ENCODE data around the gene LRP3.
"Not testable (repeated sequence)": the region's sequence is repeated elsewhere in the genome, so short reads cannot be mapped to it uniquely, and the experiment has no call there.

LRP3 gene

GRCh38 chr19:33214596-33214995 is 20.5 kb downstream of the LRP3 start:
- no peak overlapping the region for H3K9ac ChIP-seq (ENCODE audit: low read length)

GRCh38 chr19:33215438-33216197 is 21.5 kb downstream of the LRP3 start:
- H3K27me3 ChIP-seq (ENCODE audit: control insufficient read depth in 1 of 2, insufficient read depth in 2 of 2, low read length in 2 of 2), result no peaks in the 10 kb centered on the region
- no peaks in the 10 kb centered on the region for H3K36me3 ChIP-seq (ENCODE audit: insufficient read depth, low read length)
- H3K9ac ChIP-seq (ENCODE audit: low read length), result no peak overlapping the region
- H3K4me3 ChIP-seq (ENCODE audit: low read depth in 1 of 2, low read length in 2 of 2), result no peak overlapping the region
- H3K4me1 ChIP-seq (ENCODE audit: insufficient read depth, low read length), result no peaks in the 10 kb centered on the region
- no peaks in the 10 kb centered on the region for H3K9me3 ChIP-seq (ENCODE audit: low read length)
- H3K27ac ChIP-seq (ENCODE audit: low read depth, low read length), result no peak overlapping the region

More at GRCh38 chr19:33214596-33214995, 20.5 kb downstream of the LRP3 start:
- Histone ChIP-seq H3K27ac (ENCODE audit: low read depth, low read length) (no peak overlapping the region), H3K4me1 (ENCODE audit: insufficient read depth, low read length) (no peaks in the 10 kb centered on the region), H3K4me3 (ENCODE audit: low read depth in 1 of 2, low read length in 2 of 2) (no peak overlapping the region), H3K27me3 (ENCODE audit: control insufficient read depth in 1 of 2, insufficient read depth in 2 of 2, low read length in 2 of 2) (no peaks in the 10 kb centered on the region), H3K36me3 (ENCODE audit: insufficient read depth, low read length) (no peaks in the 10 kb centered on the region), H3K9me3 (ENCODE audit: low read length) (no peaks in the 10 kb centered on the region)

GRCh38 chr19:33216198-33216830 is 22.2 kb downstream of the LRP3 start:
- H3K9me3 ChIP-seq (ENCODE audit: low read length), result no peaks in the 10 kb centered on the region
- no peaks in the 10 kb centered on the region for H3K27me3 ChIP-seq (ENCODE audit: control insufficient read depth in 1 of 2, insufficient read depth in 2 of 2, low read length in 2 of 2)
- H3K27ac ChIP-seq (ENCODE audit: low read depth, low read length), result no peak overlapping the region
- H3K36me3 ChIP-seq (ENCODE audit: insufficient read depth, low read length), result no peaks in the 10 kb centered on the region
- H3K4me1 ChIP-seq (ENCODE audit: insufficient read depth, low read length), result no peaks in the 10 kb centered on the region
- no peak overlapping the region for H3K4me3 ChIP-seq (ENCODE audit: low read depth in 1 of 2, low read length in 2 of 2)
- no peak overlapping the region for H3K9ac ChIP-seq (ENCODE audit: low read length)

GRCh38 chr19:33217881-33218280 is 23.8 kb downstream of the LRP3 start:
- Histone ChIP-seq H3K27ac (ENCODE audit: low read depth, low read length) (no peak overlapping the region), H3K36me3 (ENCODE audit: insufficient read depth, low read length) (no peaks in the 10 kb centered on the region), H3K9ac (ENCODE audit: low read length) (no peak overlapping the region), H3K4me3 (ENCODE audit: low read depth in 1 of 2, low read length in 2 of 2) (no peak overlapping the region), H3K27me3 (ENCODE audit: control insufficient read depth in 1 of 2, insufficient read depth in 2 of 2, low read length in 2 of 2) (no peaks in the 10 kb centered on the region), H3K9me3 (ENCODE audit: low read length) (no peaks in the 10 kb centered on the region), H3K4me1 (ENCODE audit: insufficient read depth, low read length) (no peaks in the 10 kb centered on the region)

GRCh38 chr19:33219261-33219815 is 25.2 kb downstream of the LRP3 start:
- H3K4me3 ChIP-seq (ENCODE audit: low read depth in 1 of 2, low read length in 2 of 2), result no peak overlapping the region
- no peaks in the 10 kb centered on the region for H3K4me1 ChIP-seq (ENCODE audit: insufficient read depth, low read length)
- no peaks in the 10 kb centered on the region for H3K36me3 ChIP-seq (ENCODE audit: insufficient read depth, low read length)
- no peak overlapping the region for H3K9ac ChIP-seq (ENCODE audit: low read length)
- peaks cover 5 to 6% of the 10 kb centered on the region in 2 donors for H3K27me3 ChIP-seq (ENCODE audit: control insufficient read depth in 1 of 2, insufficient read depth in 2 of 2, low read length in 2 of 2)
- H3K27ac ChIP-seq (ENCODE audit: low read depth, low read length), result no peak overlapping the region
- H3K9me3 ChIP-seq (ENCODE audit: low read length), result no peaks in the 10 kb centered on the region

- peaks cover 12 to 14% of the 10 kb centered on the region in 2 donors for H3K27me3 ChIP-seq (ENCODE audit: control insufficient read depth in 1 of 2, insufficient read depth in 2 of 2, low read length in 2 of 2)
- H3K9ac ChIP-seq (ENCODE audit: low read length), result no peak overlapping the region
- no peaks in the 10 kb centered on the region for H3K9me3 ChIP-seq (ENCODE audit: low read length)
- no peak overlapping the region for H3K4me3 ChIP-seq (ENCODE audit: low read depth in 1 of 2, low read length in 2 of 2)
- no peaks in the 10 kb centered on the region for H3K36me3 ChIP-seq (ENCODE audit: insufficient read depth, low read length)
- H3K27ac ChIP-seq (ENCODE audit: low read depth, low read length), result no peak overlapping the region
- no peaks in the 10 kb centered on the region for H3K4me1 ChIP-seq (ENCODE audit: insufficient read depth, low read length)
These were observed 26.0 kb downstream of the LRP3 start for GRCh38 chr19:33220115-33220514.

GRCh38 chr19:33220735-33221134 is 26.6 kb downstream of the LRP3 start:
- Histone ChIP-seq H3K27ac (ENCODE audit: low read depth, low read length) (no peak overlapping the region), H3K9ac (ENCODE audit: low read length) (no peak overlapping the region), H3K36me3 (ENCODE audit: insufficient read depth, low read length) (no peaks in the 10 kb centered on the region), H3K4me3 (ENCODE audit: low read depth in 1 of 2, low read length in 2 of 2) (no peak overlapping the region), H3K4me1 (ENCODE audit: insufficient read depth, low read length) (no peaks in the 10 kb centered on the region), H3K27me3 (ENCODE audit: control insufficient read depth in 1 of 2, insufficient read depth in 2 of 2, low read length in 2 of 2) (peaks cover 13 to 20% of the 10 kb centered on the region in 2 donors), H3K9me3 (ENCODE audit: low read length) (no peaks in the 10 kb centered on the region)

- Histone ChIP-seq H3K9me3 (ENCODE audit: low read length) (no peaks in the 10 kb centered on the region), H3K36me3 (ENCODE audit: insufficient read depth, low read length) (no peaks in the 10 kb centered on the region), H3K27ac (ENCODE audit: low read depth, low read length) (no peak overlapping the region), H3K27me3 (ENCODE audit: control insufficient read depth in 1 of 2, insufficient read depth in 2 of 2, low read length in 2 of 2) (peaks cover 20 to 29% of the 10 kb centered on the region in 2 donors), H3K9ac (ENCODE audit: low read length) (no peak overlapping the region), H3K4me3 (ENCODE audit: low read depth in 1 of 2, low read length in 2 of 2) (no peak overlapping the region), H3K4me1 (ENCODE audit: insufficient read depth, low read length) (no peaks in the 10 kb centered on the region)
These were observed 27.5 kb downstream of the LRP3 start for GRCh38 chr19:33221638-33222037.

- H3K9ac ChIP-seq (ENCODE audit: low read length); H3K4me1 ChIP-seq (ENCODE audit: insufficient read depth, low read length); H3K36me3 ChIP-seq (ENCODE audit: insufficient read depth, low read length); H3K4me3 ChIP-seq (ENCODE audit: low read depth in 1 of 2, low read length in 2 of 2); H3K27ac ChIP-seq (ENCODE audit: low read depth, low read length); H3K9me3 ChIP-seq (ENCODE audit: low read length): not testable (repeated sequence)
- peaks cover 22 to 35% of the 10 kb centered on the region in 2 donors for H3K27me3 ChIP-seq (ENCODE audit: control insufficient read depth in 1 of 2, insufficient read depth in 2 of 2, low read length in 2 of 2)
These were observed 28.1 kb downstream of the LRP3 start for GRCh38 chr19:33222255-33222654.

- Histone ChIP-seq H3K9ac (ENCODE audit: low read length) (no peak overlapping the region), H3K4me3 (ENCODE audit: low read depth in 1 of 2, low read length in 2 of 2) (no peak overlapping the region), H3K9me3 (ENCODE audit: low read length) (peaks cover 15% of the 10 kb centered on the region), H3K27ac (ENCODE audit: low read depth, low read length) (no peak overlapping the region), H3K27me3 (ENCODE audit: control insufficient read depth in 1 of 2, insufficient read depth in 2 of 2, low read length in 2 of 2) (peaks cover 26 to 39% of the 10 kb centered on the region in 2 donors), H3K36me3 (ENCODE audit: insufficient read depth, low read length) (no peaks in the 10 kb centered on the region), H3K4me1 (ENCODE audit: insufficient read depth, low read length) (no peaks in the 10 kb centered on the region)
These were observed 30.7 kb downstream of the LRP3 start for GRCh38 chr19:33224694-33225457.

GRCh38 chr19:33225458-33225926 is 31.4 kb downstream of the LRP3 start, which contains the start of gene SLC7A10:
SLC7A10 (minus strand) TSS chr19:33225850; CDS start chr19:33225703, 147 bp downstream.
- H3K27me3 ChIP-seq (ENCODE audit: control insufficient read depth in 1 of 2, insufficient read depth in 2 of 2, low read length in 2 of 2), result peaks cover 26 to 39% of the 10 kb centered on the region in 2 donors
- no peaks in the 10 kb centered on the region for H3K36me3 ChIP-seq (ENCODE audit: insufficient read depth, low read length)
- no peaks in the 10 kb centered on the region for H3K4me1 ChIP-seq (ENCODE audit: insufficient read depth, low read length)
- peak within 1 kb of the TSS in 1 of 2 donors; percentile 20 for H3K4me3 ChIP-seq (ENCODE audit: low read depth in 1 of 2, low read length in 2 of 2)
- no peak within 1 kb of the TSS for H3K9ac ChIP-seq (ENCODE audit: low read length)
- H3K27ac ChIP-seq (ENCODE audit: low read depth, low read length), result no peak within 1 kb of the TSS
- peaks cover 15% of the 10 kb centered on the region for H3K9me3 ChIP-seq (ENCODE audit: low read length)

Data from muscle layer of colon (tissue), 2 donors.